Thyroid gland (tissue), 4 donors: ENCODE measurements around the gene ACER2.
"Not testable (repeated sequence)": the region's sequence is repeated elsewhere in the genome, so short reads cannot be mapped to it uniquely, and the experiment has no call there.

ENCODE experiments used
- CTCF ChIP-seq, 6 experiments: fragments of 200-600 bp in 3 of 6; fragments of 450-650 bp in 3 of 6; sonication (generic) in 3 of 6; IDR thresholded peaks; one replicate each; pipeline ENCODE4 v1.5.1; 2016 to 2019; ENCODE audit warnings: antibody characterized with exemption in 6 of 6, mild to moderate bottlenecking in 2 of 6, inconsistent platforms in 1 of 6, moderate library complexity in 1 of 6
- POLR2A ChIP-seq, 2 donors: fragments of 450-650 bp; IDR thresholded peaks; one replicate each; pipeline ENCODE4 v1.6.1; 2017; ENCODE audit warnings: antibody characterized with exemption in 2 of 2, mild to moderate bottlenecking in 2 of 2, moderate library complexity in 1 of 2

GRCh38 chr9:19413456-19413855 is 4.6 kb downstream of the ACER2 start:
- TF ChIP-seq POLR2A, CTCF (IDR thresholded peaks at IDR 0.05): not testable (repeated sequence)
